Vagina (tissue), 2 donors: ENCODE measurements around the gene MID1. TPM values are rescaled to one million over a fixed set of nuclear protein-coding genes. Genes with fewer than 3 reads are reported as not detected.

Experiments
- DNase-seq, 2 donors: peaks; one replicate each; pipeline ENCODE4 v3.0.0-alpha.2; 2017; ENCODE audit errors: extremely low spot score in 2 of 2
- H3K27ac ChIP-seq: fragments of 200-600 bp; sonication (generic); one replicate; pipeline ENCODE4 v1.5.1; 2019
- H3K27me3 ChIP-seq: fragments of 200-600 bp; sonication (generic); one replicate; pipeline ENCODE4 v1.5.1; 2019
- H3K36me3 ChIP-seq, 2 donors: fragments of 200-600 bp; sonication (generic); one replicate each; pipeline ENCODE4 v1.5.1; 2017 to 2019
- H3K4me1 ChIP-seq: fragments of 200-600 bp; sonication (generic); one replicate; pipeline ENCODE4 v1.5.1; 2019
- H3K4me3 ChIP-seq, 2 donors: fragments of 200-600 bp; sonication (generic); 1 replicate in 1 of 2; 2 replicates in 1 of 2; pipeline ENCODE4 v1.5.1; 2016 to 2019
- H3K9me3 ChIP-seq: fragments of 200-600 bp; sonication (generic); one replicate; pipeline ENCODE4 v1.5.1; 2019
- POLR2A ChIP-seq, 2 donors: fragments of 450-650 bp; IDR thresholded peaks; one replicate each; pipeline ENCODE4 v1.6.1; 2017; ENCODE audit warnings: antibody characterized with exemption in 2 of 2, mild to moderate bottlenecking in 2 of 2, moderate library complexity in 2 of 2
- POLR2AphosphoS5 ChIP-seq, 2 donors: sonication (generic); formaldehyde crosslinking; IDR thresholded peaks; one replicate each; pipeline ENCODE4 v1.9.0; 2017; ENCODE audit warnings: antibody characterized with exemption in 2 of 2, mild to moderate bottlenecking in 2 of 2, low read depth in 1 of 2; ENCODE audit not compliant: insufficient read depth in 1 of 2
- intact Hi-C: fragments of 100-400 bp; cut with DNase I; formaldehyde crosslinking; loops from one replicate; pipeline ENCODE4 v1.15.1; 2023
- total RNA-seq: library from RNA; depleted of rRNA; stranded (reverse); fragments of >200 nt; gene quantifications from one replicate; pipeline ENCODE4 v1.2.3, GENCODE V29; 2016
- TF ChIP-seq, protein P1 (sequence below), 3 experiments: fragments of 450-650 bp in 2 of 3; fragments of 200-600 bp in 1 of 3; sonication (generic) in 1 of 3; IDR thresholded peaks; one replicate each; pipeline ENCODE4 v1.5.1; 2017 to 2019; ENCODE audit warnings: antibody characterized with exemption in 3 of 3, mild to moderate bottlenecking in 2 of 3, moderate library complexity in 2 of 3

Gene MID1
- total RNA-seq, 1 donor from 2014 or later, result 16.2 TPM

DNA sequence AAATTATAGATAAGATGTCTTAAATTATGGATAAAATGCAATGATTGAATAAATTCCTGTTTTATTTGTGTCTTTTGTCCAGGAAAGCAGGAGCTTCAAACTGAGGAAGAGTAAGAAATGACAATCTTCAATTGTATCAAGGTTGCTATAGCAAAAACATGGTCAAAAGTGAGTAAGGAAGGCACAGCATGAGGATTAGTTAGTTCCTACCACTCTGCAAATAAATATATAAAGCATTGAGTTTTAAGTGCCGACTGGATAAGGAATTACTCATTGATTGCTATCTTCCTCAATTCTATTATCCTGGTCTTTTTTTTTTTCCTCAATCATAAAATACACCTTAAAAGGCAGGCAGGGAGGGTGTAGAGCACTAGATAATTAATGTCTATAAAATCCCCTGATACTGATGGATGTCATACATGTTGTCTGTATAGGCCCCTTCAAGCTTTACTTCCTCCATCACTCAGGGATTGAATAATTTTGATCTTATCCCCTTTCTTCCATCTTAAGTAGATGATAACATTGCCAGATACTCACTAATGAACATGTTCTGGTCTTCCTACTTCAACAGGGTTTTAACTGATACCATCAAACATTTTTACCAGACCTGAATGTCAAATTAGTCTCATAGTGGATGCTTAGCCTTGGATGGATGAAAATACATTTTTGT is 86.6 kb downstream of the MID1 start:
- Histone ChIP-seq H3K27me3 (no peaks in the 10 kb centered on the region), H3K27ac (no peak overlapping the region), H3K4me1 (no peaks in the 10 kb centered on the region), H3K4me3 (no peak overlapping the region), H3K9me3 (no peaks in the 10 kb centered on the region), H3K36me3 (no peaks in the 10 kb centered on the region)
- no peak for TF ChIP-seq POLR2AphosphoS5 (IDR thresholded peaks at IDR 0.05; ENCODE audit: insufficient read depth in 1 of 2, low read depth in 1 of 2)
- no peak for TF ChIP-seq POLR2A (IDR thresholded peaks at IDR 0.05)
- TF ChIP-seq, protein P1, sequence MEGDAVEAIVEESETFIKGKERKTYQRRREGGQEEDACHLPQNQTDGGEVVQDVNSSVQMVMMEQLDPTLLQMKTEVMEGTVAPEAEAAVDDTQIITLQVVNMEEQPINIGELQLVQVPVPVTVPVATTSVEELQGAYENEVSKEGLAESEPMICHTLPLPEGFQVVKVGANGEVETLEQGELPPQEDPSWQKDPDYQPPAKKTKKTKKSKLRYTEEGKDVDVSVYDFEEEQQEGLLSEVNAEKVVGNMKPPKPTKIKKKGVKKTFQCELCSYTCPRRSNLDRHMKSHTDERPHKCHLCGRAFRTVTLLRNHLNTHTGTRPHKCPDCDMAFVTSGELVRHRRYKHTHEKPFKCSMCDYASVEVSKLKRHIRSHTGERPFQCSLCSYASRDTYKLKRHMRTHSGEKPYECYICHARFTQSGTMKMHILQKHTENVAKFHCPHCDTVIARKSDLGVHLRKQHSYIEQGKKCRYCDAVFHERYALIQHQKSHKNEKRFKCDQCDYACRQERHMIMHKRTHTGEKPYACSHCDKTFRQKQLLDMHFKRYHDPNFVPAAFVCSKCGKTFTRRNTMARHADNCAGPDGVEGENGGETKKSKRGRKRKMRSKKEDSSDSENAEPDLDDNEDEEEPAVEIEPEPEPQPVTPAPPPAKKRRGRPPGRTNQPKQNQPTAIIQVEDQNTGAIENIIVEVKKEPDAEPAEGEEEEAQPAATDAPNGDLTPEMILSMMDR (IDR thresholded peaks at IDR 0.05), result no peak
- no peak for DNase-seq
- intact Hi-C loops, result loop anchor here (5.0 kb wide), 1 partner anchor 632 kb away; no protein-coding TSS in a partner anchor

DNA sequence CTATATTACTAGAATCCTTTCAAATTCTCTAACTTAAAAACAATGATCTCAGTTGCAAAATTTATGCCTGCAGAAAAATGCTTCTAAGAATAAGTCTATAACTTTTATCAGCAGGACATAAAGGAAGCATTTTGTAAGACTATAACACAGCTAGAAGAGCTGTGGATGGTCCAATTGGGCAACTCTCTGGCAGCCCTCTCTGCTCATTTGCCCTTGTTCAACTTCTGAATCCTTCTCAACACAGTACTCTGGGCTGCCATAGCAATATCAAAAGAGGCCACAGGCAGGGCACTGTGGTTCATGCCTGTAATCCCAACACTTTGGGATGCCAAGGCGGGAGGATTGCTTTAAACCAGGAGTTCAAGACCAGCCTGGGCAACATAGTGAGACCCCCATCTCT is 88.5 kb downstream of the MID1 start:
- Histone ChIP-seq H3K9me3 (no peaks in the 10 kb centered on the region), H3K4me1 (no peaks in the 10 kb centered on the region), H3K36me3 (no peaks in the 10 kb centered on the region), H3K4me3 (no peak overlapping the region), H3K27ac (no peak overlapping the region), H3K27me3 (no peaks in the 10 kb centered on the region)
- TF ChIP-seq, protein P1 (IDR thresholded peaks at IDR 0.05), result no peak
- no peak for TF ChIP-seq POLR2AphosphoS5 (IDR thresholded peaks at IDR 0.05; ENCODE audit: insufficient read depth in 1 of 2, low read depth in 1 of 2)
- no peak for TF ChIP-seq POLR2A (IDR thresholded peaks at IDR 0.05)
- DNase-seq, result no peak
- intact Hi-C loops, result loop anchor here (5.0 kb wide), 1 partner anchor 630 kb away; no protein-coding TSS in a partner anchor

DNA sequence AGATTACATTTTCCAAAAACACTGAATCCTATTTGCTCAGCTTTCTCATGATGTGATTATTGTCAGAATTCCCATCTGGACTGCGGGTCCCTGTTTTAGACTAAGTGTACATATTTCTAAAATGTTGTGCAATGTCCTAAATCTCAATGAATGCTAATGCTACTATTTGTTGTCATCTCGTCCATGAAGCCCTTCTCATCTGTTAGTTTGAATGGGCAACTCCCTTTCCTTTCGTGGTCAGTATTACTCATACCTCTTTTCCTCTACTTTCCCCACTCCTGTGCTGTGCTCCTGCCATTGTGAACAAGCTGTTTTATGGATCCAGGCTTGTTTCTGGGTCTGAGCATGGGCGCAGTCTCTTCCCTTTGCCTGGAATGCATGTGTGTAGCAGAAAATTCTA is 91.0 kb downstream of the MID1 start:
- Histone ChIP-seq H3K4me3 (no peak overlapping the region), H3K4me1 (no peaks in the 10 kb centered on the region), H3K9me3 (no peaks in the 10 kb centered on the region), H3K27me3 (no peaks in the 10 kb centered on the region), H3K27ac (no peak overlapping the region), H3K36me3 (no peaks in the 10 kb centered on the region)
- DNase-seq, result no peak
- TF ChIP-seq, protein P1 (IDR thresholded peaks at IDR 0.05), result no peak
- TF ChIP-seq POLR2A (IDR thresholded peaks at IDR 0.05) (no peak), POLR2AphosphoS5 (IDR thresholded peaks at IDR 0.05; ENCODE audit: insufficient read depth in 1 of 2, low read depth in 1 of 2) (no peak)
- intact Hi-C loops, result no loop called here

DNA sequence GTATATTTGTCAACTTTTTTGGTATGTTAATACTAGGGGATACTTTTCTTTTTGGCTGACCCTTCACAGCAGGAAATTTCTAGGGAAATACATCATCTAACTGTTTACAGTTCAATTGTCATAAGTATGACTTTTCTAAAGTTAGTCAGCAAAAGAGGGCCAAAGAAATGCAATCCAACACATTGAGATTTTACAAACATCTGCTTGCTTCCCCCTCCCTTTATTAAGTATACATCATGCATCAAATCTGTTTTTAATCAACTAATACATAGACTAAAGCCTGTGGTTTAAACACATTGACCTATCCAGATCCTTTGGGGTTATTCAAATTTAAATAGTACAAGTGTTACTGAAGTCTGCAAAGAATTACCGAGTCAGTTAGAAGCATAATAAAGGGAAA is 93.9 kb downstream of the MID1 start:
- H3K27ac ChIP-seq, result no peak overlapping the region
- intact Hi-C loops, result no loop called here
- H3K9me3 ChIP-seq, result no peaks in the 10 kb centered on the region
- H3K4me3 ChIP-seq, result no peak overlapping the region
- no peaks in the 10 kb centered on the region for H3K36me3 ChIP-seq
- no peaks in the 10 kb centered on the region for H3K27me3 ChIP-seq
- no peaks in the 10 kb centered on the region for H3K4me1 ChIP-seq
- no peak for DNase-seq
- TF ChIP-seq, protein P1 (IDR thresholded peaks at IDR 0.05), result no peak
- TF ChIP-seq POLR2A (IDR thresholded peaks at IDR 0.05) (no peak), POLR2AphosphoS5 (IDR thresholded peaks at IDR 0.05; ENCODE audit: insufficient read depth in 1 of 2, low read depth in 1 of 2) (no peak)

DNA sequence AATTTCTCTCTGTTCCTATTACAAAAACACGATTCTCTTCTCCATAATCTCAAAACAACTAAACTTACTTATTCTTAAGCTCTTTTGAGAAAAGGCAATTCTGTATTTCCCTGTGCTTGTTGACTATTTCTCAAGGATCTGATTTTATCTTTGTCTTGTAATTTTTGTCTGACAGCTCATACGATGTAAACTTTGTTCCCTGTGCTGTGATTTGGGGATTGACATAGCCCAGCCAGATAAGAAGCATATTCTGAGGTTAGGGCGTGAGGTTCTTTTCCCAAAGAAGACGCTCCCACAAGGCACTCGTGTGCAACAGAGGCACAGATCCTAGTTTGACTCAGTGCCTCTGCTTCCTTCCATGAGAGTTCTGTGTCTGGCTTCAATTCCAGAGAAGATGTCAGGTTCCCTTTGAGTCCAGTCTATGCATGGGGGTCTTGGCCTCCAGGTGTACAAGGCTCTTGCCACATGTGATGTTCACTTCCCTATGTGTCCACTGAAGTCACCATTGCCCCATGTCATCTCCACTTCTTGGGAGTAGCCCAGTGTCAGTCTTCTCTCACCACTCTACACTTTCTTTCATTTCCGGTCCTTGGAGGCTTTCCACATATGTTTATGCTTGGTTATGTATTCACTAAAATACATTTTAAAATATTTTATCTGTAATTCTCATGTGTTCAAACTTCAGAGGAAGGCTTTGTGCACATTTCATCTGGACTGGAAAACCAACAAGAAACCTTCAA is 94.8 kb downstream of the MID1 start:
- intact Hi-C loops, result no loop called here
- TF ChIP-seq POLR2A (IDR thresholded peaks at IDR 0.05) (no peak), POLR2AphosphoS5 (IDR thresholded peaks at IDR 0.05; ENCODE audit: insufficient read depth in 1 of 2, low read depth in 1 of 2) (no peak)
- TF ChIP-seq, protein P1 (IDR thresholded peaks at IDR 0.05), result no peak
- no peaks in the 10 kb centered on the region for H3K9me3 ChIP-seq

More for the DNA sequence above, 94.8 kb downstream of the MID1 start:
- Histone ChIP-seq H3K27me3 (no peaks in the 10 kb centered on the region), H3K27ac (no peak overlapping the region), H3K36me3 (no peaks in the 10 kb centered on the region), H3K4me3 (no peak overlapping the region), H3K4me1 (no peaks in the 10 kb centered on the region)
- DNase-seq, result no peak
